ENCODE data around the gene SURF4. TPM values are rescaled to one million over a fixed set of nuclear protein-coding genes. Genes with fewer than 3 reads are reported as not detected.
A peak's percentile ranks its signal among the peaks of the same experiment; 100 is the strongest.

Gene SURF4
- total and polyA plus RNA-seq, 2 of the 13 experiments (the other 11 are each of a cell fraction or from before 2014, with no cell fraction given), result 220 to 265 TPM

DNA sequence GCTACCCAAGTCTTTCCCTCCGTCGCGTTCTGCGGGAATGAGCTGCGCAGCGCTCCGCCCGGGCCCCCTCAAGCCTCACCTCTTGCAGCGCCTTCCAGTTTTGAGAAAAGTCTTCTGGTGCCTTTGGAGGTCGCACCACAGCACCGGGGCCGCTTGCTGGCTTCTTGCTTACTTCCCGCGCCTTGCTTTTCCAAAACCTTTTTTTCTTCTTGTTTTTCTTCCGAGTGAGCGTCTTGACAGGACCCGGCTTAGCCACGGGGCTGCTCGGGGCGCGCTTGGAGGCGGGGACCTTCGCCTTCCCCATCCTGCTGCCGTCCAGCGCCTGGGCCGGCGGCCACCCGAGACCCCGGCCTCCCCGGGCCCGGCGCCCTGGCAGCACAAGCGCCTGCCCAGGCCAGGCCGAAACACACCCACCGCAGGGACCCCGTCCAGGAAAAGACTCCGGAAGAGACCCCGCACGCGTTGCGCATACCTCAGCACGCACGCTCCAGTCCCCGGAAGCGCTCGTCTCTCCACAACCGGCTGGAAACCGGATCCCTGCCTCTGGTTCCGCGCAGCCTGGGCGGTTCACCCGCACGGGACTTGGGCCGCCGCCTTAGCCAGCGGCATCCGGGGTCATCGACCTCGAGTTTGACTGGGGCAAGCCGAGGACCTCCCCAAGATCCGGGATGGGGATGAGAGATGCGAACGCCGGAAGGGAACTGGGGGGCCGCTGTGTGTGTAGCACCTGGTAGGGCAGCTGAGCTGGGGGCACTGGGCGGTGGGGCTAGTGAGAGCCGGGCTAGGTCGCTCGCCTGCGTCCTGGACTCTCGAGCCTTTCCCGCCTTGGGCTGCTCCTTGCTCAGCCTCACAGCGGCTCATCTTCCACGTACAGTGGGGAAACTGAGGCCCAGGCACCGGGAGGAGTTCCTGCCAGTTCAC, 41.9 kb upstream of the SURF4 start, which contains the start of gene REXO4 (continued):
- TF ChIP-seq JDP2 (CRISPR knock-in tag; IDR thresholded peaks at IDR 0.05; ENCODE audit: borderline replicate concordance) (no peak; the same call in 1 of the 2 replicates), PITX1 (CRISPR knock-in tag; IDR thresholded peaks at IDR 0.05) (peak; percentile 80), TP53 (CRISPR knock-in tag; conservative IDR thresholded peaks at IDR 0.05) (no peak; the same call in 1 of the 2 replicates), KLF12 (CRISPR knock-in tag; IDR thresholded peaks at IDR 0.05; ENCODE audit: borderline replicate concordance) (peak; percentile 94; the same call in 1 of the 2 replicates), ZNF768 (CRISPR knock-in tag; IDR thresholded peaks at IDR 0.05) (peak; percentile 83), MAFG (CRISPR knock-in tag; IDR thresholded peaks at IDR 0.05) (0 out of 2 replicates have a peak, but pooled peaks have one; percentile 46), CAMTA2 (CRISPR knock-in tag; IDR thresholded peaks at IDR 0.05; ENCODE audit: borderline replicate concordance) (no peak), ZNF782 (CRISPR knock-in tag; IDR thresholded peaks at IDR 0.05; ENCODE audit: borderline replicate concordance) (0 out of 2 replicates have a peak, but pooled peaks have one; percentile 55), GATA4 (IDR thresholded peaks at IDR 0.05; ENCODE audit: borderline replicate concordance, low read depth) (peak; percentile 54; the same call in 1 of the 2 replicates), BATF2 (CRISPR knock-in tag; IDR thresholded peaks at IDR 0.05) (peak; percentile 88; the same call in 1 of the 2 replicates), HMG20B (CRISPR knock-in tag; conservative IDR thresholded peaks at IDR 0.05) (peak; percentile 55; the same call in 1 of the 2 replicates), SMAD1 (CRISPR knock-in tag; IDR thresholded peaks at IDR 0.05; ENCODE audit: borderline replicate concordance, low read depth) (no peak; the same call in 1 of the 2 replicates), ZEB1 (IDR thresholded peaks at IDR 0.05; ENCODE audit: insufficient replicate concordance, low read depth) (peak; percentile 36), TSC22D2 (CRISPR knock-in tag; IDR thresholded peaks at IDR 0.05; ENCODE audit: borderline replicate concordance) (peak; percentile 73; the same call in 1 of the 2 replicates), AKAP8 (CRISPR knock-in tag; IDR thresholded peaks at IDR 0.05) (peak; percentile 70; the same call in 1 of the 2 replicates), ZNF292 (CRISPR knock-in tag; IDR thresholded peaks at IDR 0.05; ENCODE audit: borderline replicate concordance, low read depth) (peak; percentile 44), KLF6 (CRISPR knock-in tag; IDR thresholded peaks at IDR 0.05) (peak; percentile 55; the same call in 1 of the 2 replicates), ATRX (CRISPR knock-in tag; IDR thresholded peaks at IDR 0.05; ENCODE audit: borderline replicate concordance) (no peak), ZIK1 (CRISPR knock-in tag; IDR thresholded peaks at IDR 0.05; ENCODE audit: borderline replicate concordance, low read depth) (no peak)
- TF ChIP-seq, protein P1, sequence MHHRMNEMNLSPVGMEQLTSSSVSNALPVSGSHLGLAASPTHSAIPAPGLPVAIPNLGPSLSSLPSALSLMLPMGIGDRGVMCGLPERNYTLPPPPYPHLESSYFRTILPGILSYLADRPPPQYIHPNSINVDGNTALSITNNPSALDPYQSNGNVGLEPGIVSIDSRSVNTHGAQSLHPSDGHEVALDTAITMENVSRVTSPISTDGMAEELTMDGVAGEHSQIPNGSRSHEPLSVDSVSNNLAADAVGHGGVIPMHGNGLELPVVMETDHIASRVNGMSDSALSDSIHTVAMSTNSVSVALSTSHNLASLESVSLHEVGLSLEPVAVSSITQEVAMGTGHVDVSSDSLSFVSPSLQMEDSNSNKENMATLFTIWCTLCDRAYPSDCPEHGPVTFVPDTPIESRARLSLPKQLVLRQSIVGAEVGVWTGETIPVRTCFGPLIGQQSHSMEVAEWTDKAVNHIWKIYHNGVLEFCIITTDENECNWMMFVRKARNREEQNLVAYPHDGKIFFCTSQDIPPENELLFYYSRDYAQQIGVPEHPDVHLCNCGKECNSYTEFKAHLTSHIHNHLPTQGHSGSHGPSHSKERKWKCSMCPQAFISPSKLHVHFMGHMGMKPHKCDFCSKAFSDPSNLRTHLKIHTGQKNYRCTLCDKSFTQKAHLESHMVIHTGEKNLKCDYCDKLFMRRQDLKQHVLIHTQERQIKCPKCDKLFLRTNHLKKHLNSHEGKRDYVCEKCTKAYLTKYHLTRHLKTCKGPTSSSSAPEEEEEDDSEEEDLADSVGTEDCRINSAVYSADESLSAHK (CRISPR knock-in tag; IDR thresholded peaks at IDR 0.05; ENCODE audit: borderline replicate concordance), result no peak
- TF ChIP-seq, protein P2, sequence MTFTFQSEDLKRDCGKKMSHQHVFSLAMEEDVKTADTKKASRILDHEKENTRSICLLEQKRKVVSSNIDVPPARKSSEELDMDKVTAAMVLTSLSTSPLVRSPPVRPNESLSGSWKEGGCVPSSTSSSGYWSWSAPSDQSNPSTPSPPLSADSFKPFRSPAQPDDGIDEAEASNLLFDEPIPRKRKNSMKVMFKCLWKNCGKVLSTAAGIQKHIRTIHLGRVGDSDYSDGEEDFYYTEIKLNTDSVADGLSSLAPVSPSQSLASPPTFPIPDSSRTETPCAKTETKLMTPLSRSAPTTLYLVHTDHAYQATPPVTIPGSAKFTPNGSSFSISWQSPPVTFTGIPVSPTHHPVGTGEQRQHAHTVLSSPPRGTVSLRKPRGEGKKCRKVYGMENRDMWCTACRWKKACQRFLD (CRISPR knock-in tag; IDR thresholded peaks at IDR 0.05; ENCODE audit: borderline replicate concordance), result peak; percentile 85
- TF ChIP-seq, protein P3, sequence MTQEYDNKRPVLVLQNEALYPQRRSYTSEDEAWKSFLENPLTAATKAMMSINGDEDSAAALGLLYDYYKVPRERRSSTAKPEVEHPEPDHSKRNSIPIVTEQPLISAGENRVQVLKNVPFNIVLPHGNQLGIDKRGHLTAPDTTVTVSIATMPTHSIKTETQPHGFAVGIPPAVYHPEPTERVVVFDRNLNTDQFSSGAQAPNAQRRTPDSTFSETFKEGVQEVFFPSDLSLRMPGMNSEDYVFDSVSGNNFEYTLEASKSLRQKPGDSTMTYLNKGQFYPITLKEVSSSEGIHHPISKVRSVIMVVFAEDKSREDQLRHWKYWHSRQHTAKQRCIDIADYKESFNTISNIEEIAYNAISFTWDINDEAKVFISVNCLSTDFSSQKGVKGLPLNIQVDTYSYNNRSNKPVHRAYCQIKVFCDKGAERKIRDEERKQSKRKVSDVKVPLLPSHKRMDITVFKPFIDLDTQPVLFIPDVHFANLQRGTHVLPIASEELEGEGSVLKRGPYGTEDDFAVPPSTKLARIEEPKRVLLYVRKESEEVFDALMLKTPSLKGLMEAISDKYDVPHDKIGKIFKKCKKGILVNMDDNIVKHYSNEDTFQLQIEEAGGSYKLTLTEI (CRISPR knock-in tag; conservative IDR thresholded peaks at IDR 0.05), result no peak
